Measurements from ENCODE around the gene RAI14.

DNA sequence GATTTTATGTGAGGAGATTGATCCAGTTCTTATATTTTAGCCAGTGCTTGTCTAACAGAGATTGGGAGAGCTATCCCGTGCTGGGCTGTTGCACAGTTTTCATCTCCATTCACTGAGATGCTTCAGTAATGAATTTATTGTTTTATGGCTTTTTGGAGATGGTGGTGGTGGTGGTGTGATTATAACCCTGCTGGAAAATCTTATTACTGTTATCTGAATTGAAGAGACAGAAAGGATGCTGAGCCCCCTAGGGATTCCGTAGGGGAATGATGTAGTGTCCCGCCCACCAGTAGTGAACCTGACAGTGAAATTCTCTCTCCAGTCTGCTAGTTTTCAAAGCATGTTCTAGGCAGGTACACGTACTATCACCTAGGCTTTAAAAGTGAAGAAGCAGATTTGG lies 1.9 kb downstream of the RAI14 start:
- TF ChIP-seq POLR2A (IDR thresholded peaks at IDR 0.05), result no peak
- TF ChIP-seq, protein P1, sequence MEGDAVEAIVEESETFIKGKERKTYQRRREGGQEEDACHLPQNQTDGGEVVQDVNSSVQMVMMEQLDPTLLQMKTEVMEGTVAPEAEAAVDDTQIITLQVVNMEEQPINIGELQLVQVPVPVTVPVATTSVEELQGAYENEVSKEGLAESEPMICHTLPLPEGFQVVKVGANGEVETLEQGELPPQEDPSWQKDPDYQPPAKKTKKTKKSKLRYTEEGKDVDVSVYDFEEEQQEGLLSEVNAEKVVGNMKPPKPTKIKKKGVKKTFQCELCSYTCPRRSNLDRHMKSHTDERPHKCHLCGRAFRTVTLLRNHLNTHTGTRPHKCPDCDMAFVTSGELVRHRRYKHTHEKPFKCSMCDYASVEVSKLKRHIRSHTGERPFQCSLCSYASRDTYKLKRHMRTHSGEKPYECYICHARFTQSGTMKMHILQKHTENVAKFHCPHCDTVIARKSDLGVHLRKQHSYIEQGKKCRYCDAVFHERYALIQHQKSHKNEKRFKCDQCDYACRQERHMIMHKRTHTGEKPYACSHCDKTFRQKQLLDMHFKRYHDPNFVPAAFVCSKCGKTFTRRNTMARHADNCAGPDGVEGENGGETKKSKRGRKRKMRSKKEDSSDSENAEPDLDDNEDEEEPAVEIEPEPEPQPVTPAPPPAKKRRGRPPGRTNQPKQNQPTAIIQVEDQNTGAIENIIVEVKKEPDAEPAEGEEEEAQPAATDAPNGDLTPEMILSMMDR (IDR thresholded peaks at IDR 0.05), result no peak

Data from lower leg skin (tissue), 3 donors.